CD4-positive, alpha-beta T cell treated with Interleukin-10 for 1 hour (primary cell): ENCODE data around the gene DPH3.
"Not testable (repeated sequence)": the region's sequence is repeated elsewhere in the genome, so short reads cannot be mapped to it uniquely, and the experiment has no call there.

Experiments used
- DNase-seq: peaks from one replicate; pipeline ENCODE4 v3.0.0-alpha.2; 2020

Gene DPH3

GRCh38 chr3:16264708-16265454 is at the start of gene DPH3, which contains the start of gene OXNAD1:
TSS of gene DPH3 (minus strand) at chr3:16264943. CDS start at chr3:16264876, 67 bp downstream.
TSS of gene OXNAD1 (plus strand) at chr3:16265212. CDS start at chr3:16270953, 5,741 bp downstream.
- DNase-seq, result peak; percentile 100

GRCh38 chr3:16313886-16314645 is 49.3 kb upstream of the DPH3 start:
- no peak for DNase-seq

- peak; percentile 71 for DNase-seq
Observed at GRCh38 chr3:16311960-16312451, 47.3 kb upstream of the DPH3 start.

- DNase-seq, result not testable (repeated sequence)
Observed at GRCh38 chr3:16310486-16310885, 45.7 kb upstream of the DPH3 start.

GRCh38 chr3:16309558-16309957 is 44.8 kb upstream of the DPH3 start:
- peak; percentile 81 for DNase-seq

GRCh38 chr3:16308727-16309126 is 44.0 kb upstream of the DPH3 start:
- DNase-seq, result no peak

GRCh38 chr3:16307832-16308531 is 43.2 kb upstream of the DPH3 start:
- DNase-seq, result no peak

- peak; percentile 63 for DNase-seq
Observed at GRCh38 chr3:16305111-16305541, 40.4 kb upstream of the DPH3 start.

GRCh38 chr3:16304061-16305010 is 39.6 kb upstream of the DPH3 start:
- DNase-seq, result no peak

- DNase-seq, result no peak
Observed at GRCh38 chr3:16303037-16303575, 38.4 kb upstream of the DPH3 start.

- DNase-seq, result no peak
Observed at GRCh38 chr3:16302082-16302631, 37.4 kb upstream of the DPH3 start.

GRCh38 chr3:16301507-16301906 is 36.8 kb upstream of the DPH3 start:
- DNase-seq, result peak; percentile 39

GRCh38 chr3:16300881-16301359 is 36.2 kb upstream of the DPH3 start:
- peak; percentile 75 for DNase-seq

GRCh38 chr3:16300307-16300706 is 35.6 kb upstream of the DPH3 start:
- DNase-seq, result peak; percentile 45

- no peak for DNase-seq
Observed at GRCh38 chr3:16299746-16300145, 35.0 kb upstream of the DPH3 start.

- DNase-seq, result no peak
Observed at GRCh38 chr3:16298891-16299290, 34.1 kb upstream of the DPH3 start.

- DNase-seq, result no peak
Observed at GRCh38 chr3:16297997-16298885, 33.5 kb upstream of the DPH3 start.

GRCh38 chr3:16295298-16295890 is 30.7 kb upstream of the DPH3 start:
- DNase-seq, result no peak

- no peak for DNase-seq
Observed at GRCh38 chr3:16294844-16295243, 30.1 kb upstream of the DPH3 start.

GRCh38 chr3:16290827-16291196 is 26.1 kb upstream of the DPH3 start:
- DNase-seq, result peak; percentile 54
